ENCODE measurements around the gene DDX23.

DNA sequence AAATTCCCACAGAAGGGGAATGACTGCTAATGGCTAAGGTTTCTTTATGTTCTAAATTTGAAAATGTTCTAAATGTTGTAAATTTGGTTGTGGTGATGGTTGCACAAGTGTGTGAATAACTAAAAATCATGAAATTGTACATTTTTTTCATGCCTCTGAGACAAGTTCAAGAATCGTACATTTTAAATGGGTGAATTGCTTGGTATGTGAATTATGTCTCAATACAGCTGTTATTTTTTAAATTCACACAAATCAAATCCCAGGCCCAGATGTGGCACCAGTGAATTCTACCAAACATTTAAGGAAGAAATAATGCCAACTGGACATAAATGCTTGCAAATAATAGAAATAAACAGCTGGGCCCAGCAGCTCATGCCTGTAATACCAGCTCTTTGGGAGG is 42.3 kb upstream of the DDX23 start:
- TF ChIP-seq CTCF (IDR thresholded peaks at IDR 0.05) (no peak), POLR2A (IDR thresholded peaks at IDR 0.05) (no peak)

Data from right lobe of liver (tissue), 4 donors.